Neuronal stem cell (in vitro differentiated cells): ENCODE data around the gene SOCS6.

Experiments
- DNase-seq: peaks from one replicate; pipeline ENCODE4 v3.0.0-alpha.2; 2013; ENCODE audit warnings: low spot score
- H2AFZ ChIP-seq: one replicate; pipeline ENCODE4 v1.6.1; 2013; ENCODE audit warnings: mild to moderate bottlenecking, low read length, inconsistent platforms
- H2AK5ac ChIP-seq: 2 replicates; pipeline ENCODE4 v1.6.1; 2013; ENCODE audit warnings: low read depth, mild to moderate bottlenecking, inconsistent platforms, low read length, moderate library complexity, mixed read lengths
- H2BK120ac ChIP-seq: 2 replicates; pipeline ENCODE4 v1.6.1; 2013; ENCODE audit warnings: low read depth, mild to moderate bottlenecking, inconsistent platforms, low read length, moderate library complexity, mixed read lengths
- H2BK12ac ChIP-seq: one replicate; pipeline ENCODE4 v1.6.1; 2013; ENCODE audit warnings: low read length, inconsistent platforms
- H2BK15ac ChIP-seq: 2 replicates; pipeline ENCODE4 v1.6.1; 2013; ENCODE audit warnings: mild to moderate bottlenecking, low read length, inconsistent platforms, mixed read lengths
- H2BK5ac ChIP-seq: one replicate; pipeline ENCODE4 v1.6.1; 2013; ENCODE audit warnings: inconsistent platforms, mild to moderate bottlenecking, low read length, moderate library complexity
- H3K14ac ChIP-seq: one replicate; pipeline ENCODE4 v1.6.1; 2013; ENCODE audit warnings: low read length, inconsistent platforms
- H3K18ac ChIP-seq: 2 replicates; pipeline ENCODE4 v1.6.1; 2013; ENCODE audit warnings: low read length, inconsistent platforms
- H3K23ac ChIP-seq: 2 replicates; pipeline ENCODE4 v1.6.1; 2013; ENCODE audit warnings: low read depth, mild to moderate bottlenecking, mixed read lengths, low read length, inconsistent platforms; ENCODE audit not compliant: poor library complexity
- H3K27ac ChIP-seq: replicated peaks from 3 replicates; pipeline ENCODE4 v1.5.1; 2013; ENCODE audit warnings: low read length, inconsistent platforms
- H3K27me3 ChIP-seq, 3 experiments: 2 replicates each; pipeline ENCODE4 v1.6.1; 2013; ENCODE audit warnings: low read length in 3 of 3, mild to moderate bottlenecking in 2 of 3, inconsistent platforms in 1 of 3, low read depth in 1 of 3, mixed read lengths in 1 of 3, moderate library complexity in 1 of 3; ENCODE audit not compliant: control insufficient read depth in 3 of 3, insufficient read depth in 3 of 3
- H3K36me3 ChIP-seq, 2 donors: replicated peaks in 1 of 2; 2 replicates each; pipeline ENCODE4 v1.6.1; 2013; ENCODE audit warnings: low read length in 2 of 2; ENCODE audit not compliant: control insufficient read depth in 2 of 2, insufficient read depth in 2 of 2
- H3K4ac ChIP-seq: 2 replicates; pipeline ENCODE4 v1.6.1; 2013; ENCODE audit warnings: inconsistent platforms, mild to moderate bottlenecking, low read length, moderate library complexity
- H3K4me1 ChIP-seq, 2 donors: 1 replicate in 1 of 2; 2 replicates in 1 of 2; pipeline ENCODE4 v1.6.1; 2013; ENCODE audit warnings: low read length in 2 of 2, low read depth in 1 of 2; ENCODE audit not compliant: control insufficient read depth in 2 of 2, insufficient read depth in 1 of 2
- H3K4me2 ChIP-seq: one replicate; pipeline ENCODE4 v1.6.1; 2013; ENCODE audit warnings: mild to moderate bottlenecking, low read length, inconsistent platforms; ENCODE audit not compliant: insufficient read depth, poor library complexity, severe bottlenecking
- H3K4me3 ChIP-seq, 2 donors: 2 replicates each; pipeline ENCODE4 v1.5.1; 2013; ENCODE audit warnings: low read length in 2 of 2, mild to moderate bottlenecking in 2 of 2, inconsistent platforms in 1 of 2, moderate library complexity in 1 of 2
- H3K79me1 ChIP-seq: one replicate; pipeline ENCODE4 v1.6.1; 2013; ENCODE audit warnings: low read depth, mild to moderate bottlenecking, inconsistent platforms, low read length, moderate library complexity
- H3K9ac ChIP-seq: one replicate; pipeline ENCODE4 v1.6.1; 2013; ENCODE audit warnings: mild to moderate bottlenecking, low read depth, low read length, inconsistent platforms; ENCODE audit not compliant: poor library complexity
- H3K9me3 ChIP-seq, 2 donors: replicated peaks in 1 of 2; 2 replicates each; pipeline versions ENCODE3 to v1.6.1; 2013; ENCODE audit warnings: low read length in 2 of 2, mild to moderate bottlenecking in 2 of 2, inconsistent platforms in 1 of 2, low read depth in 1 of 2, mixed read lengths in 1 of 2, moderate library complexity in 1 of 2; ENCODE audit not compliant: control insufficient read depth in 2 of 2, insufficient read depth in 1 of 2
- H4K8ac ChIP-seq: one replicate; pipeline ENCODE4 v1.6.1; 2013; ENCODE audit warnings: low read depth, mild to moderate bottlenecking, inconsistent platforms, low read length, moderate library complexity
- H4K91ac ChIP-seq: one replicate; pipeline ENCODE4 v1.6.1; 2013; ENCODE audit warnings: low read length, low read depth, mild to moderate bottlenecking, inconsistent platforms; ENCODE audit not compliant: poor library complexity
- WGBS, 2 donors: extraction: QIAGEN DNeasy Blood & Tissue Kit; methylation state at CpG; one replicate each; pipeline ENCODE4 v1.1.7; 2013; ENCODE audit warnings: missing lambda C conversion rate in 2 of 2, mixed read lengths in 1 of 2; ENCODE audit not compliant: insufficient read length in 2 of 2, insufficient replicate concordance in 1 of 2; ENCODE audit errors: extremely low coverage in 2 of 2; 5-methylcytosine and 5-hydroxymethylcytosine counted together

Gene SOCS6

DNA sequence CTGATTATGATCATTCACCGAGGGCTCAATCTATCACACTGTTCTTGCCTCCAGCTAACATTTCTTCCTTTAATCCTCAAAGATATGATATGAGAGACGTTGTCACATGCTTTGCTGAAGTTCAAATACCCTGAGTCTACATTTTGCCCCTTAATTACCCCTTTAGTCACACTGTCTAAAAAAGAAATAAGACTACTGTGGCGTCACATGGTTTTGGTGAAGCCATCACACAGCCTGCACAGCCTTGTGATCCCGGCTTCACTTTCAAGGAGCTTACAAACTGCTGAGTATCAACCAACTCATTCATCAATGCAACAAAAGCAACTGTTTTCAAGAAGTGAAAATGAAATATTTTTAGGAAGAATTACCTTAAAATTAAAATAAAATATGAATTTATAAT, 31.9 kb upstream of the SOCS6 start:
- H3K27ac ChIP-seq: no peak overlapping the region
- no peak overlapping the region for H2BK120ac ChIP-seq
- no peak overlapping the region for H2BK5ac ChIP-seq
- H3K23ac ChIP-seq: no peak overlapping the region
- H3K14ac ChIP-seq: no peak overlapping the region
- no peak overlapping the region for H3K4me2 ChIP-seq
- no peak overlapping the region for H2AK5ac ChIP-seq
- no peaks in the 10 kb centered on the region for H3K79me1 ChIP-seq
- no peaks in the 10 kb centered on the region for H3K36me3 ChIP-seq
- H3K9ac ChIP-seq: no peak overlapping the region
- H3K27me3 ChIP-seq: no peaks in the 10 kb centered on the region
- no peak overlapping the region for H4K91ac ChIP-seq
- no peaks in the 10 kb centered on the region for H3K4me1 ChIP-seq
- no CpG with 5 or more reads among the region's 4 CpGs for WGBS, 2 donors
- H3K9me3 ChIP-seq: no peaks in the 10 kb centered on the region
- H4K8ac ChIP-seq: no peak overlapping the region
- no peak overlapping the region for H3K4ac ChIP-seq
- no peak overlapping the region for H2BK12ac ChIP-seq
- no peak for DNase-seq
- H3K4me3 ChIP-seq: no peak overlapping the region
- no peak overlapping the region for H3K18ac ChIP-seq
- no peak overlapping the region for H2BK15ac ChIP-seq
- no peak overlapping the region for H2AFZ ChIP-seq

DNA sequence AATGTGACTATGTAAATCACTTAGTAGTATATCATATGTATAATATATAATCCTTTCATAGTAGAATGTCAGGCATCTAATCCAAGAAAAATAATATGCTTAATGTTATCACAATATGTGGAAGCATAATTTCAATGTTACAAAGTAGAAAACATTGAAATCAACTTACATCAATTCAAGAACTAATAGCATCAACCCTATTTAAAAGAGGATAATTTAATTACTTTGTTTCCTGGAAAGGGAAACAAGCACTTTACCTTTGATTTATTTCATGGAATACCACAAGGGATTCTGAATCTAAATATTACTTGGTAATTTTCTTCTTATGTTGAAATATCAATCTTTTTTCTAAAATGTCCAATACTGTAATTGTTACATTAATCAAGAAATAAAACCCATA, 30.6 kb upstream of the SOCS6 start:
- Histone ChIP-seq H2BK120ac (no peak overlapping the region), H3K79me1 (no peaks in the 10 kb centered on the region), H3K4ac (no peak overlapping the region), H3K23ac (no peak overlapping the region), H3K9ac (no peak overlapping the region), H3K9me3 (no peaks in the 10 kb centered on the region), H3K36me3 (no peaks in the 10 kb centered on the region), H4K8ac (no peak overlapping the region), H3K4me3 (no peak overlapping the region), H4K91ac (no peak overlapping the region), H3K4me2 (no peak overlapping the region), H2AK5ac (no peak overlapping the region), H2BK12ac (no peak overlapping the region), H3K27ac (no peak overlapping the region), H2BK15ac (no peak overlapping the region), H3K4me1 (no peaks in the 10 kb centered on the region), H2BK5ac (no peak overlapping the region), H3K14ac (no peak overlapping the region), H2AFZ (no peak overlapping the region), H3K18ac (no peak overlapping the region), H3K27me3 (no peaks in the 10 kb centered on the region)
- DNase-seq: no peak

GRCh38 chr18:70260683-70261082, 28.2 kb upstream of the SOCS6 start:
- Histone ChIP-seq H3K9ac (no peak overlapping the region), H3K27me3 (no peaks in the 10 kb centered on the region), H3K4me2 (no peak overlapping the region), H3K4me1 (no peaks in the 10 kb centered on the region), H4K8ac (no peak overlapping the region), H3K9me3 (no peaks in the 10 kb centered on the region), H2BK5ac (no peak overlapping the region), H3K4me3 (no peak overlapping the region), H2BK120ac (no peak overlapping the region), H3K18ac (no peak overlapping the region), H3K4ac (no peak overlapping the region), H4K91ac (no peak overlapping the region), H2AK5ac (no peak overlapping the region), H3K36me3 (no peaks in the 10 kb centered on the region), H3K23ac (no peak overlapping the region), H3K27ac (no peak overlapping the region), H3K14ac (no peak overlapping the region), H2AFZ (no peak overlapping the region), H3K79me1 (no peaks in the 10 kb centered on the region), H2BK15ac (no peak overlapping the region), H2BK12ac (no peak overlapping the region)
- DNase-seq: no peak
- WGBS, 2 donors: no CpG with 5 or more reads among the region's 6 CpGs

DNA sequence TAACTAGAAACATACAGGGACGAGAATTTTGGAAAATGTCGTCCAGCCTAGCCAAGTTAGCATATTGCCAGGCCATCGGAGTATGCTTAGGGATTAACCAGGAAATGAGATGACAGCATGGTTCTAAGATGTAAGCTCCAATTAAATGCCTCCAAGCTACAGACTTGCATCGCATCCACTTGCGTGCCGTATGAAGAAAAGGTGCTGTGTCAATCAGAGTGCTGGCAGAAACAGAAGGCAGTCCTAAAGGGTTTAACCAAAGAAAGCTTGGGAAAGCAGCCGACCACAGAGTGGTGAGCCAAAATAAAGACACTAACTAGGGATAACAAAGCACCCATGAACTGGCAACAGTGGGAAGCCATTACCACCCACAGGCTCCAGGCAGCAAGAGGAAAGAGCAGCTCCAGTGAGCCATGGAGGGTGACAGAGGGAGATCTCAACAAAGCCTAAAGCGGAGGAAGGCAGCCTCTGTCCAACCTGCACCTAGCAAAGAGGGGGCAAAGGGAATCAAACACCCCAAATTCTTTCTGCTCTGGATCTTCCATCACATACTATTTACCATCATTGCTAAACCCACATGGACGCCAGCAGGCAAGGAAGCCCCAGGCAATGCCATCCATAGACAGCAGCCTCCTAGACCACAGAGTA, 27.6 kb upstream of the SOCS6 start:
- H3K4ac ChIP-seq: no peak overlapping the region
- H3K18ac ChIP-seq: no peak overlapping the region
- WGBS, 2 donors: no CpG with 5 or more reads among the region's 9 CpGs
- no peak overlapping the region for H2AK5ac ChIP-seq
- H3K23ac ChIP-seq: no peak overlapping the region
- H3K4me3 ChIP-seq: no peak overlapping the region
- no peak overlapping the region for H2AFZ ChIP-seq
- no peak overlapping the region for H3K14ac ChIP-seq
- H2BK120ac ChIP-seq: no peak overlapping the region
- no peaks in the 10 kb centered on the region for H3K27me3 ChIP-seq
- H3K4me1 ChIP-seq: no peaks in the 10 kb centered on the region
- H2BK5ac ChIP-seq: no peak overlapping the region
- H2BK12ac ChIP-seq: no peak overlapping the region
- H3K9ac ChIP-seq: no peak overlapping the region
- H4K8ac ChIP-seq: no peak overlapping the region
- no peaks in the 10 kb centered on the region for H3K9me3 ChIP-seq
- no peak overlapping the region for H3K4me2 ChIP-seq
- no peak for DNase-seq
- H4K91ac ChIP-seq: no peak overlapping the region
- no peaks in the 10 kb centered on the region for H3K79me1 ChIP-seq
- H2BK15ac ChIP-seq: no peak overlapping the region
- no peak overlapping the region for H3K27ac ChIP-seq
- no peaks in the 10 kb centered on the region for H3K36me3 ChIP-seq
